ENCODE results near the gene ARFGEF3.
"Not testable (repeated sequence)": the region's sequence is repeated elsewhere in the genome, so short reads cannot be mapped to it uniquely, and the experiment has no call there.

The ARFGEF3 gene, protein sequence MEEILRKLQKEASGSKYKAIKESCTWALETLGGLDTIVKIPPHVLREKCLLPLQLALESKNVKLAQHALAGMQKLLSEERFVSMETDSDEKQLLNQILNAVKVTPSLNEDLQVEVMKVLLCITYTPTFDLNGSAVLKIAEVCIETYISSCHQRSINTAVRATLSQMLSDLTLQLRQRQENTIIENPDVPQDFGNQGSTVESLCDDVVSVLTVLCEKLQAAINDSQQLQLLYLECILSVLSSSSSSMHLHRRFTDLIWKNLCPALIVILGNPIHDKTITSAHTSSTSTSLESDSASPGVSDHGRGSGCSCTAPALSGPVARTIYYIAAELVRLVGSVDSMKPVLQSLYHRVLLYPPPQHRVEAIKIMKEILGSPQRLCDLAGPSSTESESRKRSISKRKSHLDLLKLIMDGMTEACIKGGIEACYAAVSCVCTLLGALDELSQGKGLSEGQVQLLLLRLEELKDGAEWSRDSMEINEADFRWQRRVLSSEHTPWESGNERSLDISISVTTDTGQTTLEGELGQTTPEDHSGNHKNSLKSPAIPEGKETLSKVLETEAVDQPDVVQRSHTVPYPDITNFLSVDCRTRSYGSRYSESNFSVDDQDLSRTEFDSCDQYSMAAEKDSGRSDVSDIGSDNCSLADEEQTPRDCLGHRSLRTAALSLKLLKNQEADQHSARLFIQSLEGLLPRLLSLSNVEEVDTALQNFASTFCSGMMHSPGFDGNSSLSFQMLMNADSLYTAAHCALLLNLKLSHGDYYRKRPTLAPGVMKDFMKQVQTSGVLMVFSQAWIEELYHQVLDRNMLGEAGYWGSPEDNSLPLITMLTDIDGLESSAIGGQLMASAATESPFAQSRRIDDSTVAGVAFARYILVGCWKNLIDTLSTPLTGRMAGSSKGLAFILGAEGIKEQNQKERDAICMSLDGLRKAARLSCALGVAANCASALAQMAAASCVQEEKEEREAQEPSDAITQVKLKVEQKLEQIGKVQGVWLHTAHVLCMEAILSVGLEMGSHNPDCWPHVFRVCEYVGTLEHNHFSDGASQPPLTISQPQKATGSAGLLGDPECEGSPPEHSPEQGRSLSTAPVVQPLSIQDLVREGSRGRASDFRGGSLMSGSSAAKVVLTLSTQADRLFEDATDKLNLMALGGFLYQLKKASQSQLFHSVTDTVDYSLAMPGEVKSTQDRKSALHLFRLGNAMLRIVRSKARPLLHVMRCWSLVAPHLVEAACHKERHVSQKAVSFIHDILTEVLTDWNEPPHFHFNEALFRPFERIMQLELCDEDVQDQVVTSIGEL (N-terminal part only)

DNA sequence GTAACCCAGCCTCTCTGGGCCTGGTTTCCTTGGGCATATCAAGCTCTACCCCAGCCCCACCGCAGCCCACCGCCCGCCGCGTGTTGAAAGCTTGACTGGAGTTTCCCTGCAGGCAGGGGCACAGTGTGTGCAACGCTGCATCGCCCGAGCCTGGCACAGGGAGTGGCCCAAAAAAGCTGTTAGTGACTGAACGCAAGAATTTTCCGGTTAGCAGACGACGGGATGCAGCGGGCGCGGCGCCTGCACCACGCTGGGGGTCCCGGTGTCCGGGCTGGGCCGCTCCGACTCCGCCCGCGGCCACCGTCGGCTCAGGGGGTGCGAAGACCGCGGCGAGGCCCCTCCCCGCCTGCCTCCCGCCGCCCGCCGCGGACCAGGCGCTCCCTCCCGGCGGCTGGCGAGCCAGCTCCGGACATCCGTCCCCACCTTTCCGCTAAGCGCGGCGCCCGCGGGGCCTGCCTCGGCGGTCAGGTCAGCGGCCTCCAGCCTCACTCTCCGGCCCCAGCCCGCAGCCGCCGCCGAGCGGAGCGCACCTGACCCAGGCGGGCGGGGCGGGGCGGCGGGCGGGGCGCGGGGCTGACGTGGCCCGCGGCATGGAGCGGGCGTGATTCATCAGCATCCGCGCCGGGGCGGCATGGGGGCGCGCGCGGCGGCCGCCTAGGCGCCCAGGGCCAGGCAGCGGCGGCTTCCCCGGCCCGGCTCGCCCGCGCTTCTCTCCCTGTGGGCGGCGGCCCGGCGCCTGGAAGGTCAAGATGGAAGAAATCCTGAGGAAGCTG is at the start of gene ARFGEF3:
ARFGEF3 (plus strand) TSS at position 602 of the 773 bp plus-strand sequence; CDS start at position 750, 148 bp downstream.
- DNase-seq: no peak

DNA sequence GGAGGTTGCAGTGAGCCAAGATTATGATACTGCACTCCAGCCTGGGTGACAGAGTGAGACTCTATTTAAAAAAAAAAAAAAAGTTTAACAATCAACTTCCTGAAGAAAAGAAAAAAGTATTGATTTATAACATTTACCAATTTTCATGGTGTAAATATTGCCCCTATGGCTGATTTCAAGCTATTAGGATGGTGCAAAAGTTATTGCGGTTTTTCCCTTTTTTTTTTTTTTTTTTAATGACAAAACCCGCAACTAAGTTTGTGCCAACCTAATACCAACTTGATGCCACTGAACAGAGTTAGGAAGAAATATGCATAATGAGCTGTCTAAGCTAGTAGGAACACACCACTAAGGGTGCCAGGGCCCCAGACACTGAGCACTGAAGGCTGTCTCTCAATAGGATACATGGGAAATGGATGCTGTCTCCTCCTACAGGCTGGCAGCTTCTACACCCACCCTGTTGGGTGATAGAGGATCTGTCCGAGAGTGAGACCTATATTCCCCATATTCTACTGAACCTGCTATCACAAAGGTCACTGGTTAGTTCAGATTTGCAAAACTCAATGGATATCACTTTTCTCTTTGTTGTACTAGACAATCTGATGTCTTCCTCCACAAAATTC is 48.0 kb upstream of the ARFGEF3 start:
- no peak for DNase-seq

DNA sequence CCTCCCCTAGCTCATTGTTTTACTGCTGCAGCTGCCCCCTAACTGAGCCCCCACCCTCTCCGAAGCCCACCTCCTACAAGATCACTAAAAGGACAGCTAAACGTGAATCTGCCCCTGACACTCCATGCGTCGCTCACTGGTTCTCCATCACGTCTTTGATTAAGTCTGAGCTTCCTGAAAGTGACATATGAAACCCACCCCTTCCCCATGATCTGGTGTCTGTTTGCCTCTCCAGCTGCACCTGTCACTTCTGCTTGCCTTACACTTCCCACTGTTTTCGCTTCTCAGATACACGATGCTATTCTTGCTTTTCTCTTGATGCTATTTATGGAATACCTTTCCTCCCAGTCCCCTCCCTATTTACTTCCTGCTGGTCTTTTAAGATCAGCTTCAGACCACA is 46.5 kb upstream of the ARFGEF3 start:
- DNase-seq: no peak

DNA sequence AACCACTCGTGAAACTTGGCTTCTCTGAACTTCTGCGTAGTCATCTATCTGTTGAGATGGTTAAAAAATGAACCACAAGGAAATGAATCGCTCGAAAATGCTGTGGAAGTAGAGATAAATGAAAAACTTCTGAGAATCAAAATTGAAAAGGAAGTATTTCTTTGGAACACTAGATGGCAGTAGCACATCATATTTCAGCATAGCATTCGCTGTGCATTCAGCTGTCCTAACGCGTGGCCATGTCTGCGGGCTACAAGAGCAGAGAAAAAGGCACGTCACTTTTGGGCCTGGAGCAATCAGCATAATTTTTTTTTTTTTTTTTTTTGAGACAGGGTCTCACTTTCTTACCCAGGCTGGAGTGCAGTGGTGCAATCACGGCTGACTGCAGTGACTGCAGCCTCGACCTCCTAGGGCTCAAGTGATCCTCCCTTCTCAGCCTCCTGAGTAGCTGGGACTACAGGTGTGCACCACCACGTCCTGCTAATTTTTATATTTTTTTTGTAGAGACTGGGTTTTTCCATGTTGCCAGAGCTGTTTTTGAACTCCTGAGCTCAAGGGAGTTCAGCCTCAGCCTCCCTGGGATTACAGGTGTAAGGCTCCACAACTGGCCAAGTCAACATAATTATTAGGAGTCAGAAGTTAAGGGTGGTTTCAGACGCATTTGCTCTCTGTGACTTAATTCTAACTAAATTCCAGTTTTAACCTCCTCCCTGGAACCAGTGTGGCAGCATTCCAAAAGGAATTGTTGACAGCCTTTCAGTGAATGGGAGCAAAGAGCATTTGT is 45.7 kb upstream of the ARFGEF3 start:
- DNase-seq: peak; percentile 65

DNA sequence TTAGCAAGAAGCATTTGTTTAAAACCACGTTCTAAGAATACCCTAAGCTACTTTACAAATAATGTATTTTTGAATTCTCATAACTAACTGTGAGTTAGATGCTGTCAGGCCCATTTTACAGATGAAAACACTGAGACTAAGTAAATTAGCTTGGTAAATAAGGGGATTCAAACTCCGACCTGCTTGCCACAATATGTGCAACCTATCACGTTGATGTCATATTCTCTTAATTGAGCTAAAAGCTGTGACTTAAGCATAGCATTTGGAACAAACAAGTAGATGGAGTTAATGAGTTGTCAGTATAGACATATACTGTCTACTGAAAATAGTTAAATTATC is 45.1 kb upstream of the ARFGEF3 start:
- no peak for DNase-seq

DNA sequence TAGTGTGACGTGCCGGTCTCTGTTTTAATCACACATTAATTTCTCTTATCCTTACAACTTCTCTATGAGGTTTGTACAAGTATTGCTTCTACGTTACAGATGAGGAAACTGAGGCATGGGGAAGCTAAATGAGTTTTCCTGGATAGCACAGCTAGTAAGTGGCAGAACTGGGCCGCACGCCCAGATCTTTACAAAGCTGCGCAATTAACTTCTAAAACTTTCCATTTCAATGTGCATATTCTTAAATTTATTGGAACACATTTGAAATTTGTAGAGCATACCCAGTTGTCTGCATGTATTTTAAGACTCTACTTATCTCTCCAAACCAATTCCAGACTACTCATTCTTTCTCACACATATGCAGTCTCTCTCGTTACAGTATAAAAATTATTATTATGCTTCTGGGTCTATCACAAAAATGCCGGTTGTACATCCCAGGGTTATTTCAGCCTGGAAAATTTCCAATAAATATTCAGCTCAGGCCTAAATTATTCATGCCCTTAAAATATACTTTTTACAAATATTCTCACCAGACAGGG is 44.3 kb upstream of the ARFGEF3 start:
- no peak for DNase-seq

DNA sequence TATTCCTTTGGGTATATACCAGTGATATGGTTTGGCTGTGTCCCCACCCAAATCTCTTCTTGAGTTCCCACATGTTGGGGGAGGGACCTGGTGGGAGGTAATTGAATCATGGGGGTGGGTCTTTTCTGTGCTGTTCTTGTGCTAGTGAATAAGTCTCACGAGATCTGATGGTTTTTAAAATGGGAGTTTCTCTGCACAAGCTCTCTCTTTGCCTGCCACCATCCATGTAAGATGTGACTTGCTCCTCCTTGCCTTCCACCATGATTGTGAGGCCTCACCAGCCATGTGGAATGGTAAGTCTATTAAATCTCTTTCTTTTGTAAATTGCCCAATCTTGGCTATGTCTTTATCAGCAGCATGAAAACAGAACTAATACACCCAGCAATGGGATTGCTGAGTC is 42.5 kb upstream of the ARFGEF3 start:
- DNase-seq: not testable (repeated sequence)

DNA sequence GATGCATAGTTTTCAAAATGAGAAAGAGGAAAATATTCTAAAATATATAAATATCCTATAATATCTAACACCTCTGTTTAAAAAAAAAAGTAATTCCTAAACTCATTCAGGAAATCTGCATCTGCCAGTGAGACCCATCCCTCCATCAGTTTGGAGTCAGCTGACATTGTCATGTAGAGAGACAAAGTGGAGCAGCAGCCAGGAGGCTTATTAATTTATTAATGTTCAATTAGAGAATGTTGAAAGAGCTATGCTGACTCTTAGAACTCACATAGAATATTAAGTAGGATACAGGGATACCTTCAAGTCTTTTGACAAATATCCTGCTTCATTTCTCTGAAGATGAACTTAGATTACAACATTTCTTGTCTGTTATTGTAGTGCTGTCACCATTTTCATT is 41.8 kb upstream of the ARFGEF3 start:
- DNase-seq: no peak

DNA sequence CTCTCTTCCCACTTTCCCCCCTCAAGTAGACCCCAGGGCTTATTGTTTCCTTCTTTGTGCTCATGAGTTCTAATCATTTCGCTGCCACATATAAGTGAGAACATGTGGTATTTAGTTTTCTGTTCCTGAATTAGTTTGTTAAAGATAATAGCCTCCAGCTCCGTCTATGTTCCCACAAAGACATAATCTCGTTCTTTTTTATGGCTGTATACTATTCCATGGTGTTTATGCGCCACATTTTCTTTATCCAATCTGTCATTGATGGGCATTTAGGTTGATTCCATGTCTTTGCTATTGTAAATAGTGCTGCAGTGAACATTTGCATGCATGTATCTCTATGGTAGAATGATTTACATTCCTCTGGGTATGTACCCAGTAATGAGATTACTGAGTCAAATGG is 37.6 kb upstream of the ARFGEF3 start:
- no peak for DNase-seq

DNA sequence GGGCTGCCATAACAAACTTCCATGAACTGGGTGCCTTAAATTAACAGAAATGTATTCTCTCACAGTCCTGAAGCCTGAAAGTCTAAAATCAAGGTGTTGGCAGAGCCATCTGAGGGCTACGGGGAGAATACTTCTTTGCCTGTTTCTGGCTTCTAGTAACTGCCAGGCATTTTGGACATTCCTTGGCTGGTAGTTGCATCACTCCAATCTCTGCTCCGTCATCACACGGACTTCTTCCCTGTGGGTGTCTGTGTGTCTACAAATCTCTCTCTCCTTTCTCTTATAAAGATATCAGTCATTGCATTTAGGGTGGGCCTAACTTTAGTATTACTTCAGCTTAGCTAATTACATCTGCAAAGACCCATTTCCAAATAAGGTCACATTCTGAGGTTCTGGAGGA is 33.6 kb upstream of the ARFGEF3 start:
- DNase-seq: no peak

DNA sequence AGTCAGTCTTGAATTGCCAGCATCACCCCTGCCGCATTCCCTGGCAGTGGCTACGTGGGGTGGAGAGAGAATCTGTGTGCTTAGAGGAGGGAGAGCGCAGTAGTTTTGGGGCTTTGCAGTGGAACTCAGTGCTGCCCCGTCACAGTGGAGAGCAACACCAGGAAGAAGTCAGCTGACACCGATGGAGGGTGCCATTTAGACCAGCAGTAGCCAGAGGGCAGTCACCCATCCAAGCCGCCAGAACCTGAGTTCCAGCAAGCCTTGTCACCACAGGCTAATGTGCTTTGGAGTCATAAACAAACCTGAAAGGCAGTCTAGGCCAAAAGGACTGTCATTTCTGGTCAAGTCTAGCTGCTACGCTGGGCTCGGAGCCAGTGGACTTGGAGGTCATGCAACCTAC is 32.5 kb upstream of the ARFGEF3 start:
- DNase-seq: no peak

DNA sequence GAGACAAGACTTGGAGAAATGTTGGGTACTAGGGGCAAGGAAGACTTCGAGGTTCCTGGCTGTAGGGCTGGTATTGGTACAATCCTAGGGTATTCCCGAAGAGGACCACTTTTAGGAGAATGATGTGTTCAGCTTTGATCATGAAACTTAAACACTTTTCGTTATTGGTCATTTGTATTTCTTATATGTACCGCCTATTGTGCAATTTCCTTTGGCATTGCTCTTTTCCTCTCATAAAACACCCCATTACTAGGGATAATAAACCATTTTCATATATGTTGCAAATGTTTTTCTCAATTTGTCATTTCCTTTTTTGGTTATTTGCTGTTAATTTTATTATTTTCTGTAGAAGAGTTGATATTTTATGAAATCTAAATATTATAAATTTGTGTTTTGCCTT is 18.9 kb upstream of the ARFGEF3 start:
- DNase-seq: no peak

DNA sequence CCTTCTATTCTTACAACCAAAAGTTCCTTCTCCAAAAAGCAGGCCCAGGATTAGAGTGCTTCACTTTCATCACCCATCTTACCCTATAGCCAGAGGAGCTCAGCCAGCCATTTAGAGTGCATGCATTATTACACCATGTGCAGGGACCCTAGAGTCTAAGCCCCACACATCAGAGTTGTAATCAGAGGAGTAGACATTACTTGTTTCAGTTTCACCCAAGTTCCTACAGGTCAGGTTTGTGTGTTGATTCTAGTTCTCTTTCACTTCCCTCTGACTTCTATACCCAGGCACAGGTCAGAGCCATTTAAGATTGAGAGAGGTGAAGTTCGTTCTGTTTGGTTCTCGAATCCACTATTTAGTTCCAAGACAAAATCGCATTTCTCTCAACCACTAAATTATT is 16.3 kb upstream of the ARFGEF3 start:
- no peak for DNase-seq

DNA sequence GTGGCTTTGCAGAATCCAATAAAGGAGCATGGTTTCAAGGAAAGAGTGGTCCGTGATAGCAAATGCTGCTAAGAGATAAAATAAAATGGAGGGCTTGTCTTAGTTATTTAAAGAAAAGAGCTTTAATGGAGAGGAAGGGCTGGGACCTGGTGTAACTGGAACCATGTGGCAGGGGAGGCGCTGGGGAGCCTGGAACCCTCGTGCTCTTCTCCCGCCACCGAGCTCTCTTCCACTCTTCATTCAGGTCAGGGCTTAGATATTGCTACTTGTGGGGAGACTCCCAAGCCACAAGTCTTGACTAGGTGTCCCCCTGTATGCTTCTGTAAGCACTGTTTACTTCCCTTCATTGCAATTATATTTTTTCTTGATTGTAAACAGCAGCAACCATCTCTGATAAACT is 15.2 kb upstream of the ARFGEF3 start:
- no peak for DNase-seq

DNA sequence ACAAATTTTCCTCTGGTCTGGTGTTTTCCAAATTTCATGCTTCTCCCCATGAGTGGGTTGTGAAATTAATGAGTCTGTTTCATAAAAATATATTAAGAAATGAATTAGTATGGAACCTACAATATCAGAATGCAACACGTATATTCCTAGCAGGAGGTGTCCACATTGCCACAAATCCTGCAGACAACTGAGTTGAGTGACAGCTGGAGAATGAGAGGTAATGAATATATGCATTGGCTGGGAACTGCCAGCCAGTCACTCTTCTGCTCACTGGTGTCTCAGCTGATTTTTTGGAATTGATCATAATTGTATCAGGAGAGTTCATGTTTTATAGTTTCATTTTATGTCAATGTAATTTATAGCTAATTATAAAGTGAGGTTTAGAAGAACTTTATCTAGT is 6.3 kb upstream of the ARFGEF3 start:
- DNase-seq: no peak

DNA sequence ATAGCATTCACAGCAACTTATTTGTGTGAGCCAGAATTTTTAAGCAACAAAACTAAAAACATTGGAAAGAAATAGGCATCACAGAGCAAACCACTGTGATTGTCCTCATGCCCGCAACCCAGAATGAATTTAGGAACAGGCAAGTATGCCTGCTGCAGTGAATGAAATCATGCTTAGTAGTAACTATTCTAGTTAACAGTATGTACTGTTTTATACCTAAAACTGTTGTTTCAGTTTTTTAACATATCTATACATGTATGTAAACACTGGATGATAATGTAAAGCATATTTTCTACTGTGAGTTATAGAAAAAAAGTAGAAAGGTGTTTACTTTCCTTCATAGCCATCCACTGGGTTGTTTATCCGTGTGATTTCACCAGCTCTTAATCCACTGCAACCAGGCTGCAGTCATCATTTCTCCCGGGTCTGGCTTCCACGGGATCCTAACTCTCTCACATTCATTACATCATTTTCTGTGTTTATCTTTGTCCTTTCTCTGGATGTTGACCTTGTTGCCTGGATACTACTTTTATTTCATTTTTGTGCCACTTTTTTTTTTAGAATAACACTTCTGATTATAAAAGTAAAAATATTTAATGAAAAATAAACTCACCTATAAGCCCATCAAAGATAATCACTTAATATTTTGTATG is 3.6 kb upstream of the ARFGEF3 start:
- no peak for DNase-seq

DNA sequence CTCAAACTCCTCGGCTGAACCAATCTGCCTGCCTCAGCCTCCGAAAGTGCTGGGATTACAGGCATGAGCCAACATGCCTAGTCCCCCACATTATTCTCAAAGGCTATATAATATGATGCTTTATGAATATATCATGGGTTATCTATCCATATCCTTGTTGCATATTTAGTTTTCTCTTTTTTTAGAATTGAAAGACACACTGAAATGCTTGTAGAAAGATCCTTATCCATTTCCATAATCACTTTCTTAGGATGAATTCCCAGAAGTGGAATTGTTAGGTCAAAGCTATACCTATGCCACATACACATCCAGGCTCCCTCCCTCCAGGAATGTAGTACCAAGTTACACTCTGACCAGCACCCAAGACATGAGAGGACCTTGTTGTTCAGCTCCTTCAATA is 2.5 kb upstream of the ARFGEF3 start:
- DNase-seq: no peak

DNA sequence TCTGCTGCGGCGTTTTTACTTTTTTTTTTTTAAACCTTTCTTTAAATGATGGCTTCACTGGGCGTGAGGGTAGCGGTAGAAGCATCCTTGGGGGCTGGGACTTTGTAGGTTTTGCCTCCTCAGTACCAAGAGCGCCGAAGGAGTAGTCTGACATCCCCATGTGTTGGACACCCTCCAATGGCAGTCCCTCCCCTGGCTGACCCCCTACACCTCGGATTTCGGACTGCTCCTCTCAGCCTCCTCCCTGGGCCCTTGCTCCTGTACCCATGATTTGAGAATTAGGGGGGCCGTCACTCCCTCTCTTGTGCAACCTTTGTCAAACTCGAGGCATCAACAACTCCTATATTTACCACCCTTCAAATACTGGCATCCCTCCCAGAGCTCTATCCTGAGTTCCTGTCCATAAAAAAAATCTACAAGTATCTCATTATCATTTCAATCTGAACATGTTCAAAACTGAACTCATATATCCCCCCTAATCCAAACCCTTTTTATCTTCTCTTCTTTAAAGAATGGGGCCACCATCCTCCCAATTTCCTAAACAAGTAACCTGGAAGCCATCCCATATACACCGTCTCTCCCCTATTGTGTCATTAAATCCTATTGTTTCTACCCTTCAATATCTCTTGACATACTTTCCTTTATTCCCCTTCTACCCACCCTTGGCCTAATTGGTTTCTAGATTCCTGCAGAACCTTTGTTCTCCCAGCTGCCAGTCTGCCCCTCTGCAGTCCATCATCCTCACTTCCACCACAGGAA is 1.2 kb upstream of the ARFGEF3 start:
- DNase-seq: no peak

DNA sequence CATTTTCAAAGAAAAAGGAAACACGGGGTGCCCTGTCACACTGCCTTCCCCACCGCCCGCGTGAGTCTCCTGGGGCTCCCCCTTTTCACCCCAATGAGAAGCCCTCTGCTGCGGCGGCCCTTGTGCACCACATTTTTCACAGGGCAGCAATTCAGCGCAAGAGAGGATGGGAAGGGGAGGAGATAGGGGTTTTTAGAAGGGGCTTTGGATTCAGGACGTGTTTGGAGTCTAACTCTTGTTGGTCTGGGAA is 726 bp upstream of the ARFGEF3 start:
- no peak for DNase-seq

Measured in NCI-H1694 (cell line).